NCI-H187 (cell line): Measurements from ENCODE around the gene INPP5A.

Experiments used
- DNase-seq, 2 experiments: peaks; one replicate each; lab custom pipeline; 2025; lab: John Stamatoyannopoulos, UW

INPP5A gene

GRCh38 chr10:132582771-132583170 lies 45.2 kb downstream of the INPP5A start:
- no peak for DNase-seq

- no peak for DNase-seq
These were observed 45.9 kb downstream of the INPP5A start for GRCh38 chr10:132583456-132583855.

GRCh38 chr10:132584081-132584480 lies 46.5 kb downstream of the INPP5A start:
- DNase-seq = no peak

DNA sequence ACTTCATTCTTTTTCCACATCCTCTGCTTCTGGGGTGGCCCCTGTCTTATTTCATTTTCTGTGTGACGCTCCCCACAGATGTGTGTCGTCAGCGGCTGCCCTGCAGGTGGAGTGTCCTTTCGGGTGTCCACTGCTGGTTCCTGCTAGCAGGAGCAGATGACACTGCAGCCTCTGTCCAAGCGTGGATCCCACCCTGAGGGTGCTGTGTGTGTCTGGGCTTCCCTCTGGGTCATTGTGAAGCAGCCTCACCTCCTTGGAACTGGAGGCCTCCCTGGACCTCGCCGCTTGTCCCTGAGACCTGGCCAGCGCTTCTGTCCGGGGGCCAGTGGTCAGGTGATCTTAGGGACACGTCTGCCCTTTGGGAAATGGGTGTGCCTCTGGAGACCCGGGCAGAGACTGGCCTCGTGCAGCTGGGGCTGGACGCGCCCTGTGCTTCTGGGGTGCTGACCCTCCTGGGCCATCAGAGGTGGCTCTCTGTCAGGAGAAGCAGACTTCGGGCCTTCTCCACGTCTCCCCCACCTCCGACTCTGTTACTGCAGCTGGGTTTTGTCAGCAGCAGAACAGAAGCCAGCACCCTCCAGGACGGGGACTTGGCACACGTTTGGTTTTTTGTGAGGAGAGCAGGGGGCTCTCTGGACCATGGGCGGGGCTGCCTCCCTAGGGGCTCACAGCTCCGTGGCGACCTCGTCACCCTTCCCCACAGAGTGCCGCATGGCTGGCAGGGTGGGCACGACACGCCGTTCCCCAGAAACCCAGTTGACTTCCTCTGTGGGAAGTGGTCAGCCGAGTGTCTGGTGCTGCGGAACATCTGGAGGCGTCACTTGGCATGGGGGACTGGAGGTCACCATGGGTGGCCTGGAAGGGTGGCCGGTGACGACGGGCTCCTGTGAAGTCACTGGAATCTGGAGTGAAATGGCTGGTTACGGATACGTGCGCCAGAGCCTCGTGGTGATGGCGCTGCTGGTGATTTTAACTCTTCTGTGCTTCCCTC lies 48.4 kb downstream of the INPP5A start:
- DNase-seq = no peak

DNA sequence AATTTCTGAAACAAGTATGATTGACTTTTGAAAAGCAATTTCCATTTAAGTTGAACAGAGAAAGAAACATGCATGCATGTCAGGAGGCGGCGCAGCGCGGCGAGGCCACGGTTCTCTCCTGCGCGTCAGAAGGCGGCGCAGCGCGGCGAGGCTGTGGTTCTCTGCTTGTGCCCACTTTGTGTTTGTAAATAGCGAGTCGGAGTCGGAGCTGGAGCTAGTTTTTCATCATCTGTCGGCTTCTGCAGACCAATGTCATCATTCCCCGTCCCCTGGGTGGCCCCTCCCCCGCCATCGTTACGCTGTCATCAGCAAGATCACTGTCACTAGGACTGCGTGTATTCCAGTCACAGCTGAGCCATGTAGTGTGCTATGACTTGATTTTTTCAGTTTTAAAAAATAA lies 49.2 kb downstream of the INPP5A start:
- DNase-seq = no peak

- no peak for DNase-seq
These were observed 49.6 kb downstream of the INPP5A start for GRCh38 chr10:132587175-132587574.

GRCh38 chr10:132588301-132589013 lies 50.9 kb downstream of the INPP5A start:
- no peak for DNase-seq

DNA sequence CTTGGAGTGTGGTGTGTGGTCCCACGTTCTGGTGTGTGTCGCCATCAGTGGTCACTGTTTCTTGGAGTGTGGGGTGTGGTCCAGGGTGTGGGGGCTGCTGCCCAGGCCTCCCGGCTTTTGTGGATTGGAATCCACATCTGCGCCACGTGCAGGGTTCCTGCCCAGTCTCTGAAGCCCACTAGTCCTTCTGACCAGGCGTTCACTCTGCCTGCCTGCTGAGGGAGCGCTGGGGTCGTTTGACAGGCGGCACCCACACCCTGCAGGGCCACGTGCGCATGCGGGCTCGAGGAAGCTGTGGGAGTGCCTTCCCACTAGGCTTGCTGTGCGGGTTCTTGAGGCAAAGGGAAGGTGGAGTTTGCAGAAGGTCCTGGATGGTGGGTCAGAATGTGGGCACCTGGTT lies 51.4 kb downstream of the INPP5A start:
- no peak for DNase-seq

GRCh38 chr10:132589681-132590080 lies 52.1 kb downstream of the INPP5A start:
- DNase-seq = no peak

GRCh38 chr10:132590094-132590751 lies 52.6 kb downstream of the INPP5A start:
- DNase-seq = no peak

DNA sequence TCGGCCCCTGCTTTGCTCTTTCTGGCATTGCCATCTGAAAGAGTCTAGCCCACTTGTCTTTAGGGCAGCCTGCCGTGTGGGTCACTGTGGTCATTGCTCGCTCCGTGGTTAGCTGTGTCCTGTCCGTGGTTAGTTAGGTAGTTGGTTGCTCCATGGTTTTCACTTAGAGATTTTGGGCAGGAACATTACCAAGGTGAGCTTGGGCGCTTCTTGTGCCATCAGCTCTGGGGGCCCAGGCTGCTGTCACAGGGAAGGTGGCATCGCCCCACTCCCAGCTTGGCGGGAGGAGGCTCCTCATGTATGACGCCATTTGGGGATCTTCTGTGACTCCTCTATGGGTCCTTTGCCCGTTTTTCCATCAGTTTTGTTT lies 53.1 kb downstream of the INPP5A start:
- DNase-seq = no peak

- DNase-seq = no peak
These were observed 53.8 kb downstream of the INPP5A start for GRCh38 chr10:132591166-132591971.

DNA sequence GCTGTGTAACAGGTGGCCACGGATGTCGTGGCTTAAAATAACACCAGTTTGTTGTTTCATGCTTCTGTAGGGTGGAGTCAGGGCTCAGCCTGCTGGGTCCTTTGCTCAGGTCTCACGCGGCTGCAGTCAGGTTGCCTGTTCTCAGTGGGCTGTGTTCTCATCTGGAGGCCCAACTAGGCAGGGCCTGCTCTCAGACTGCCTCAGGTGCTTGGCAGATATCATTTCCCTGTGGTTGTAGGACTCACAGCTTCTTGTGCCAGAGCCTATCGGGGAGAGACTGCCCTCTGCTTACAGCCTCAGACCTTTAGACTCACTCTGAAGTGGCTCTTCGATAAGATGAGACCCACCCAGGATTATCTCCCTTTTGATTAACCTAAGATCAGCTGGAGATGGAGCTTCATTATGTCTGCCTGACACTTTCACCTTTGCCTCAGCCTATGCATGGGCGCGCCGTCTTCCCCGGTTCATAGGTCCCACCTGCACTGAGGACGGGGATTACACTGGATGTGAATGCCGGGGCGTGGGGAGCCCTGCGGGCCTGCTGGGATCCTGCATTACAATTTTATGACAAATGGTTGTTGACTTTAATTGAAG lies 55.3 kb downstream of the INPP5A start:
- no peak for DNase-seq

GRCh38 chr10:132593389-132593788 lies 55.8 kb downstream of the INPP5A start:
- DNase-seq = no peak

DNA sequence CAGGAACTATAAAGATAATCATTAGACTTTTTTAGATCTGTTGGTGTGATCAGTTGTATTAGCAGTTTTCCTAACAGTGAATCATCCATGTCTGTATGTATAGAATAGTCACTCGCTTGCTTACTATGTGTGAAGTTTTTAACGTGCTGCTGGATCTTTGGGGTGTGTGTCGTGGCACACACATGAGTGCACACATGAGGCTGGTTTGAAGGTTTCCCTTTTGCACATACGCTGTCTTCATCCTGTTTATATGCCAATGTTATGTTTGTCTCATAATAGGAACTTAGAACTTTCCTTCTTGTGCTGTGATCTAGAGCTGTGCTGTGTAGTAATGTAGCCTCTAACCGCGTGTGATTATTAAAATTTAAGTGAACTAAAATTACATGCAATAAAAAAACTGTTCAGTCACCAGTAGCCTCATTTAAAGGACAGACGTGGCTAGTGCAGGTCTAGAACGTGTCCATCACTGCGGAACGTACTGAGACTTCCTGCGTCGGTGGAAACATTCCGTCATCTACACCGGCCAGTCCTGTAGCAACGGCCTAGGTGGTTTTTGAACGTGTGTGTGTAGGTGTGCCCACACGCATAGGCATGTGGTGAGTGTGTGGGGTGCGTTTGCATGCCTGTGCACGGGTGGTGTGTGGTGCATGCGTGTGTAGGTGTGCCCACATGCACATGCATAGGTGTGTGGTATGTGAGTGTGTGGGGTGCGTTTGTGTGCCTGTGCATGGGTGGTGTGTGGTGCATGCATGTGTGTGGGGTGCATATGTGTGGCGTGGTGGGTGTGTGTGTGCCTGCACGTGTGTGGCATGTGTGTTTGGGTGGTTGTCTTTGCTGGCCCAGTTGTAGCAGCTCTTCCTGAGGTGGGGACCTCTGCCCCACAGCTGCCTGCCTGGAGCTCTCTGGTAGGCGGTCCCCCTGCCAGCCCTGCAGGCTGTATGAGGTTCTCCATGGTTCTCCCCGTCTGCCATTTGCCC lies 56.6 kb downstream of the INPP5A start:
- no peak for DNase-seq

- no peak for DNase-seq
These were observed 57.4 kb downstream of the INPP5A start for GRCh38 chr10:132595021-132595420.

- DNase-seq = no peak
These were observed 58.3 kb downstream of the INPP5A start for GRCh38 chr10:132595854-132596253.

DNA sequence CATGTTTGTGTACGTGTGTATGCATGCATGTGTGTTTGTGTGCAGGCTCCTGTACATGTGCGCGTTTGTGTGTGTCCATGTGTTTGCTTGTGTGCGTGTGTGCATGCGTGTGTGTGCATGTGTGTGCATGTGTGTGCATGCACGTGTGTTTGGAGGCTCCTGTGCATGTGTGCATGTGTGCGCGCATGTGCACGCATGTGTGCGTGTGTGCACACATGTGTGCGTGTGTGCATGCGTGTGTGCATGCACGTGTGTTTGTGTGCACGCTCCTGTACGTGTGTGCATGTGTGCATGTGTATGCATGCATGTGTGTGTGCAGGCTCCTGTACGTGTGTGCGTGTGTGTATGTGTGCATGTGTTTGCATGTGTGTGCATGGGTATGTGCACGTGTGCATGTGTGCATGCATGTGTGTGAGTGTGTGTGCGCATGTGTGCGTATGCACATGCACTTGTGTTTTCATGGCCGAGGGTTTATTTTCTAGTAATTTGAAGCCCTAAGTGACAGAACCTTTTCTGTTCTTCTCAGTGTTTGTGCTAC lies 59.2 kb downstream of the INPP5A start:
- DNase-seq = no peak

GRCh38 chr10:132597654-132598053 lies 60.1 kb downstream of the INPP5A start:
- DNase-seq = no peak
